K562 (cell line): ENCODE results near the gene TUBB1. TPM values are rescaled to one million over a fixed set of nuclear protein-coding genes. Genes with fewer than 3 reads are reported as not detected.

Source experiments
- ATAC-seq: fragments of 200-7000 bp; cut with Tn5 transposase; 3 replicates; pipeline ENCODE4 v1.9.1; 2020; ENCODE audit warnings: moderate library complexity
- BruUV-seq: library from RNA; stranded (reverse); fragments of 400-500 nt; replicated peaks from 2 replicates; lab custom pipeline; 2021; lab: Mats Ljungman, UMichigan
- CTCF ChIA-PET: fragments of 300-600 bp; formaldehyde crosslinking; extraction: SDS; loops from one replicate; lab custom pipeline; 2021; ENCODE audit warnings: low intra/inter-chr PET ratio; lab: Yijun Ruan, JAX
- POLR2A ChIA-PET: fragments of 300-600, 350-650 bp; sonication (Branson Sonifier 250); formaldehyde crosslinking; extraction: SDS; loops from one replicate; lab custom pipeline; 2021; ENCODE audit warnings: antibody characterized with exemption, inconsistent platforms; lab: Yijun Ruan, JAX
- DNase-seq, 4 experiments: peaks; one replicate each; pipeline versions ENCODE4 v3.0.0 to v3.0.0-alpha.2; 2011 to 2018; ENCODE audit warnings: low spot score in 3 of 4, mixed read lengths in 3 of 4; ENCODE audit errors: extremely low read depth in 1 of 4
- FAIRE-seq: peaks from 2 replicates; lab custom pipeline; 2011; peaks lifted over from hg19 to GRCh38; lab: Jason Lieb, UNC
- H2AFZ ChIP-seq: 2 replicates; pipeline ENCODE4 v1.6.0; 2011; ENCODE audit warnings: low read depth, low read length, control low read depth, inconsistent platforms
- H3K27ac ChIP-seq: fragments of 200-600 bp; 3 replicates; pipeline ENCODE4 v1.8.0; 2011; ENCODE audit warnings: low read depth, mild to moderate bottlenecking, control low read depth, inconsistent platforms, low read length, moderate library complexity, mixed read lengths; ENCODE audit errors: extremely low read depth
- H3K27me3 ChIP-seq, 2 experiments: fragments of 300-600 bp in 1 of 2; 2 replicates in 1 of 2; 3 replicates in 1 of 2; pipeline versions ENCODE4 v1.6.0 to v1.8.0; 2011; ENCODE audit warnings: inconsistent platforms in 2 of 2, low read length in 2 of 2, mild to moderate bottlenecking in 1 of 2, mixed read lengths in 1 of 2, moderate library complexity in 1 of 2; ENCODE audit not compliant: control insufficient read depth in 2 of 2, insufficient read depth in 2 of 2
- H3K36me3 ChIP-seq: fragments of 300-600 bp; 3 replicates; pipeline ENCODE4 v1.8.0; 2011; ENCODE audit warnings: mild to moderate bottlenecking, low read length, inconsistent platforms; ENCODE audit not compliant: control insufficient read depth, insufficient read depth
- H3K4me1 ChIP-seq, 2 experiments: fragments of 200-600 bp in 1 of 2; replicated peaks in 1 of 2; 2 replicates in 1 of 2; 3 replicates in 1 of 2; pipeline versions ENCODE4 v1.5.1 to v1.8.0; 2011; ENCODE audit warnings: inconsistent platforms in 2 of 2, low read length in 2 of 2, mild to moderate bottlenecking in 1 of 2, mixed read lengths in 1 of 2, moderate library complexity in 1 of 2; ENCODE audit not compliant: control insufficient read depth in 2 of 2, insufficient read depth in 2 of 2
- H3K4me2 ChIP-seq: 2 replicates; pipeline ENCODE4 v1.6.1; 2011; ENCODE audit warnings: low read length, control low read depth, inconsistent platforms, mixed read lengths; ENCODE audit not compliant: insufficient read depth
- H3K4me3 ChIP-seq: fragments of 200-600 bp; sonication (generic), shearing (Covaris generic); 2 replicates; pipeline ENCODE4 v1.5.1; 2016; ENCODE audit warnings: control low read depth, inconsistent platforms
- H3K79me2 ChIP-seq: fragments of 200-600 bp; 3 replicates; pipeline ENCODE4 v1.8.0; 2011; ENCODE audit warnings: low read length, inconsistent platforms; ENCODE audit not compliant: control insufficient read depth, insufficient read depth
- H3K9ac ChIP-seq, 2 experiments: 2 replicates each; pipeline versions ENCODE4 v1.6.0 to v1.6.1; 2011; ENCODE audit warnings: low read depth in 2 of 2, low read length in 2 of 2, control low read depth in 1 of 2, inconsistent platforms in 1 of 2, mild to moderate bottlenecking in 1 of 2, mixed read lengths in 1 of 2; ENCODE audit not compliant: insufficient read depth in 1 of 2
- H3K9me1 ChIP-seq: one replicate; pipeline ENCODE4 v1.6.0; 2011; ENCODE audit warnings: inconsistent platforms, mild to moderate bottlenecking, low read length, moderate library complexity; ENCODE audit not compliant: control insufficient read depth, insufficient read depth
- H3K9me3 ChIP-seq: replicated peaks from 2 replicates; pipeline ENCODE4 v1.5.1; 2011; ENCODE audit warnings: low read depth, low read length, inconsistent platforms; ENCODE audit not compliant: control insufficient read depth, insufficient read depth
- H4K20me1 ChIP-seq: replicated peaks from 2 replicates; pipeline ENCODE4 v1.6.1; 2011; ENCODE audit warnings: low read length, inconsistent platforms, mixed read lengths; ENCODE audit not compliant: control insufficient read depth, insufficient read depth
- BMI1 ChIP-seq: fragments of 150-350 bp; IDR thresholded peaks from 2 replicates; pipeline ENCODE4 v1.6.1; 2014; ENCODE audit warnings: low read length
- CBX8 ChIP-seq: fragments of 200-600 bp; sonication (generic); IDR thresholded peaks from 2 replicates; pipeline ENCODE4 v1.6.1; 2012; ENCODE audit warnings: borderline replicate concordance, mixed run types, low read depth, mild to moderate bottlenecking, moderate library complexity, mixed read lengths, low read length, control low read depth, inconsistent platforms; ENCODE audit not compliant: poor library complexity, severe bottlenecking; ENCODE audit errors: extremely low read depth
- EHMT2 ChIP-seq: fragments of 450-650 bp; IDR thresholded peaks from 2 replicates; pipeline ENCODE4 v1.6.1; 2018; ENCODE audit warnings: antibody characterized with exemption
- ELK1 ChIP-seq: sonication (generic); formaldehyde crosslinking; IDR thresholded peaks from 2 replicates; pipeline ENCODE4 v1.8.1; 2022; ENCODE audit warnings: missing genetic modification reagents
- ETV5 ChIP-seq: sonication (generic); formaldehyde crosslinking; IDR thresholded peaks from 2 replicates; pipeline ENCODE4 v1.4.0; 2020; ENCODE audit warnings: low read depth, mild to moderate bottlenecking, missing genetic modification reagents
- FOXA1 ChIP-seq: fragments of 450-650 bp; IDR thresholded peaks from 2 replicates; pipeline ENCODE4 v1.6.1; 2016; ENCODE audit warnings: mild to moderate bottlenecking, borderline replicate concordance
- NR2C1 ChIP-seq, 2 experiments: fragments of 450-650 bp; IDR thresholded peaks; 2 replicates each; pipeline ENCODE4 v1.6.1; 2017; ENCODE audit warnings: mild to moderate bottlenecking in 2 of 2, antibody characterized with exemption in 1 of 2, inconsistent platforms in 1 of 2, missing compliant biosample characterization in 1 of 2, missing genetic modification characterization in 1 of 2
- RHOXF2B ChIP-seq: fragments of 250-450 bp; sonication (Bioruptor Pico); conservative IDR thresholded peaks from 2 replicates; pipeline ENCODE4 v1.5.1; 2021
- SETDB1 ChIP-seq: IDR thresholded peaks from one replicate; pipeline ENCODE4 v1.6.1; 2012; ENCODE audit warnings: low read length, control low read depth, inconsistent platforms
- SNRNP70 ChIP-seq: fragments of 200-400 bp; formaldehyde crosslinking; optimal IDR thresholded peaks from 2 replicates; pipeline ENCODE3; 2017; ENCODE audit warnings: low read depth, low read length
- TCF7L2 ChIP-seq: fragments of 150-350 bp; IDR thresholded peaks from 2 replicates; pipeline ENCODE4 v1.6.1; 2016; ENCODE audit warnings: low read depth, mild to moderate bottlenecking, low read length, moderate library complexity
- XRCC3 ChIP-seq: fragments of 450-650 bp; IDR thresholded peaks from 2 replicates; pipeline ENCODE4 v1.6.1; 2017; ENCODE audit warnings: mild to moderate bottlenecking, moderate library complexity
- ZHX1 ChIP-seq: fragments of 150-350 bp; conservative IDR thresholded peaks from 2 replicates; pipeline ENCODE4 v1.6.1; 2014; ENCODE audit warnings: low read length
- ZNF197 ChIP-seq: fragments of 200-800 bp; sonication (Bioruptor generic); IDR thresholded peaks from 2 replicates; pipeline ENCODE4 v1.6.1; 2016; ENCODE audit warnings: low read depth, missing genetic modification characterization, missing compliant biosample characterization
- ZNF561 ChIP-seq: fragments of 450-650 bp; formaldehyde crosslinking; conservative IDR thresholded peaks from 2 replicates; pipeline ENCODE4 v1.4.0; 2020; ENCODE audit warnings: mild to moderate bottlenecking, moderate library complexity
- ZNF764 ChIP-seq: fragments of 250-450 bp; sonication (Bioruptor Pico); IDR thresholded peaks from 2 replicates; pipeline ENCODE4 v1.4.0; 2020; ENCODE audit warnings: low read depth, mild to moderate bottlenecking, moderate library complexity
- ZNF766 ChIP-seq: fragments of 200-800 bp; sonication (Bioruptor generic); conservative IDR thresholded peaks from 2 replicates; pipeline ENCODE4 v1.6.1; 2016; ENCODE audit warnings: missing genetic modification characterization, missing compliant biosample characterization
- WGBS: fragments of 100-300 bp; shearing (Covaris generic); methylation state at CpG from one replicate; pipeline ENCODE4 v1.1.6; 2016; ENCODE audit warnings: low coverage, mixed read lengths; ENCODE audit not compliant: insufficient coverage; ENCODE audit errors: missing lambda C conversion rate; 5-methylcytosine and 5-hydroxymethylcytosine counted together
- in situ Hi-C: fragments of 300-500 bp; cut with MboI; formaldehyde crosslinking; loops from 4 replicates; pipeline ENCODE4 v1.15.0; 2018; ENCODE audit warnings: inconsistent platforms, mixed read lengths
- intact Hi-C: fragments of 100-400 bp; cut with micrococcal nuclease; formaldehyde crosslinking; loops from 2 replicates; pipeline ENCODE4 v1.14.2; 2022
- polyA plus RNA-seq, 8 experiments: library from polyadenylated mRNA; depleted of rRNA in 4 of 8; stranded (reverse) in 5 of 8; unstranded in 3 of 8; fragments of >200 nt; fragmentation: Nextera tagmentation in 2 of 8; fragmentation: Illumina TruSeq in 1 of 8; extraction: Ambion mirVana in 2 of 8; extraction: Trizol in 1 of 8; gene quantifications; 2 replicates each; pipeline versions ENCODE4 v1.2.1 to v1.2.3, GENCODE V29; 2011 to 2014; ENCODE audit warnings: inconsistent platforms in 1 of 8, missing spikeins in 1 of 8
- total RNA-seq, 7 experiments: library from RNA; depleted of rRNA in 6 of 7; stranded (reverse); fragments of >200 nt in 6 of 7; fragmentation: Illumina TruSeq in 2 of 7; extraction: Trizol in 2 of 7; gene quantifications; 2 replicates each; pipeline versions ENCODE4 v1.2.1 to v1.2.3, GENCODE V29; 2011 to 2021; ENCODE audit warnings: low replicate concordance in 1 of 7
- TF ChIP-seq, protein P1 (sequence below), 2 experiments: fragments of 450-650 bp; conservative IDR thresholded peaks; 2 replicates each; pipeline ENCODE4 v1.6.1; 2017; ENCODE audit warnings: mild to moderate bottlenecking in 2 of 2, moderate library complexity in 2 of 2

Gene TUBB1
- total and polyA plus RNA-seq, 9 of the 15 experiments (the other 6 are each of a cell fraction or from before 2014, with no cell fraction given) = 1.5 to 3.9 (median 2.4) TPM

GRCh38 chr20:58975353-58975752 is 43.9 kb upstream of the TUBB1 start:
- FAIRE-seq = no peak
- 21% methylated on average over 1 of the region's 1 CpG for WGBS
- BruUV-seq = no TSS peak
- TF ChIP-seq SNRNP70 = no peak
- TF ChIP-seq ZHX1 = no peak
- TF ChIP-seq TCF7L2 = no peak
- TF ChIP-seq ZNF764 (CRISPR knock-in tag) = no peak
- no peak for TF ChIP-seq NR2C1 (IDR thresholded peaks at IDR 0.05)
- no peak for TF ChIP-seq NR2C1 (tag; IDR thresholded peaks at IDR 0.05)
- TF ChIP-seq ETV5 (CRISPR knock-in tag) = no peak
- TF ChIP-seq RHOXF2B = no peak
- no peak for TF ChIP-seq CBX8
- TF ChIP-seq ZNF766 (CRISPR knock-in tag) = no peak
- no peak for TF ChIP-seq FOXA1
- no peak for TF ChIP-seq EHMT2
- TF ChIP-seq ZNF197 (CRISPR knock-in tag) = no peak
- TF ChIP-seq XRCC3 = no peak
- no peak for TF ChIP-seq SETDB1
- TF ChIP-seq BMI1 = no peak
- TF ChIP-seq, protein P1, sequence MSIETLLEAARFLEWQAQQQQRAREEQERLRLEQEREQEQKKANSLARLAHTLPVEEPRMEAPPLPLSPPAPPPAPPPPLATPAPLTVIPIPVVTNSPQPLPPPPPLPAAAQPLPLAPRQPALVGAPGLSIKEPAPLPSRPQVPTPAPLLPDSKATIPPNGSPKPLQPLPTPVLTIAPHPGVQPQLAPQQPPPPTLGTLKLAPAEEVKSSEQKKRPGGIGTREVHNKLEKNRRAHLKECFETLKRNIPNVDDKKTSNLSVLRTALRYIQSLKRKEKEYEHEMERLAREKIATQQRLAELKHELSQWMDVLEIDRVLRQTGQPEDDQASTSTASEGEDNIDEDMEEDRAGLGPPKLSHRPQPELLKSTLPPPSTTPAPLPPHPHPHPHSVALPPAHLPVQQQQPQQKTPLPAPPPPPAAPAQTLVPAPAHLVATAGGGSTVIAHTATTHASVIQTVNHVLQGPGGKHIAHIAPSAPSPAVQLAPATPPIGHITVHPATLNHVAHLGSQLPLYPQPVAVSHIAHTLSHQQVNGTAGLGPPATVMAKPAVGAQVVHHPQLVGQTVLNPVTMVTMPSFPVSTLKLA (conservative IDR thresholded peaks at IDR 0.05) = no peak
- no peak for TF ChIP-seq ELK1
- no peak for TF ChIP-seq ZNF561

More at GRCh38 chr20:58975353-58975752, 43.9 kb upstream of the TUBB1 start:
- no peak overlapping the region for H2AFZ ChIP-seq
- H4K20me1 ChIP-seq = no peaks in the 10 kb centered on the region
- ATAC-seq (no peak), DNase-seq (no peak)
- H3K9ac ChIP-seq = no peak overlapping the region
- H3K9me3 ChIP-seq = no peaks in the 10 kb centered on the region
- intact Hi-C loops = no loop called here
- no peak overlapping the region for H3K4me2 ChIP-seq
- H3K4me1 ChIP-seq = no peaks in the 10 kb centered on the region; a peak in 1 of 5 replicates
- in situ Hi-C loops = loop anchor here (10.0 kb wide), 1 partner anchor 249 kb away; no protein-coding TSS in a partner anchor
- POLR2A ChIA-PET = no interaction called here
- peaks cover 8 to 16% of the 10 kb centered on the region in 2 experiments; a peak in 4 of 5 replicates for H3K27me3 ChIP-seq
- no peak overlapping the region for H3K4me3 ChIP-seq
- no peaks in the 10 kb centered on the region for H3K79me2 ChIP-seq
- CTCF ChIA-PET = no interaction called here
- H3K27ac ChIP-seq = no peak overlapping the region
- H3K36me3 ChIP-seq = no peaks in the 10 kb centered on the region
- no peaks in the 10 kb centered on the region for H3K9me1 ChIP-seq
